Liver (tissue), 9 donors: Measurements from ENCODE around the gene MYBPH. TPM values are rescaled to one million over a fixed set of nuclear protein-coding genes. Genes with fewer than 3 reads are reported as not detected.

Source experiments
- DNase-seq: peaks from one replicate; pipeline ENCODE4 v3.0.0-alpha.2; 2017; ENCODE audit warnings: low spot score
- H3K27ac ChIP-seq, 2 donors: one replicate each; pipeline ENCODE4 v1.7.0; 2013; ENCODE audit warnings: inconsistent platforms in 2 of 2, low read length in 2 of 2, control low read depth in 1 of 2, low read depth in 1 of 2, mild to moderate bottlenecking in 1 of 2
- H3K27me3 ChIP-seq, 4 donors: one replicate each; pipeline versions ENCODE4 v1.6.1 to v1.7.0; 2013; ENCODE audit warnings: low read length in 3 of 4, inconsistent platforms in 1 of 4, mild to moderate bottlenecking in 1 of 4, moderate library complexity in 1 of 4; ENCODE audit not compliant: control insufficient read depth in 4 of 4, insufficient read depth in 4 of 4
- H3K36me3 ChIP-seq, 4 donors: one replicate each; pipeline versions ENCODE4 v1.6.1 to v1.7.0; 2013; ENCODE audit warnings: low read length in 3 of 4, mild to moderate bottlenecking in 3 of 4, low read depth in 1 of 4, moderate library complexity in 1 of 4; ENCODE audit not compliant: control insufficient read depth in 4 of 4, insufficient read depth in 3 of 4
- H3K4me1 ChIP-seq, 4 donors: one replicate each; pipeline versions ENCODE4 v1.6.1 to v1.7.0; 2013; ENCODE audit warnings: low read length in 3 of 4, mild to moderate bottlenecking in 3 of 4, moderate library complexity in 1 of 4; ENCODE audit not compliant: control insufficient read depth in 4 of 4, insufficient read depth in 4 of 4
- H3K4me3 ChIP-seq, 3 donors: one replicate each; pipeline versions ENCODE4 v1.6.1 to v1.7.0; 2013; ENCODE audit warnings: low read length in 3 of 3, control low read depth in 1 of 3, low read depth in 1 of 3, mild to moderate bottlenecking in 1 of 3
- H3K9ac ChIP-seq, 2 donors: one replicate each; pipeline ENCODE4 v1.7.0; 2013; ENCODE audit warnings: low read length in 2 of 2, mild to moderate bottlenecking in 2 of 2, moderate library complexity in 2 of 2, control low read depth in 1 of 2, low read depth in 1 of 2
- H3K9me3 ChIP-seq, 4 donors: one replicate each; pipeline versions ENCODE4 v1.6.1 to v1.7.0; 2013; ENCODE audit warnings: low read length in 3 of 4; ENCODE audit not compliant: control insufficient read depth in 4 of 4
- ATF3 ChIP-seq: IDR thresholded peaks from 2 replicates; pipeline ENCODE4 v1.6.1; 2016; ENCODE audit warnings: antibody characterized with exemption
- CTCF ChIP-seq: fragments of 150-350 bp; IDR thresholded peaks from 2 replicates; pipeline ENCODE4 v1.5.1; 2017; ENCODE audit warnings: improper control_type of control experiment, low read depth, low read length; ENCODE audit not compliant: missing input control
- EGR1 ChIP-seq, 2 donors: IDR thresholded peaks; 2 replicates each; pipeline ENCODE4 v1.6.1; 2016 to 2018; ENCODE audit warnings: antibody characterized with exemption in 2 of 2, low read depth in 2 of 2
- FOXA2 ChIP-seq: IDR thresholded peaks from 2 replicates; pipeline ENCODE4 v1.6.1; 2016; ENCODE audit warnings: antibody characterized with exemption
- GABPA ChIP-seq, 2 donors: IDR thresholded peaks in 1 of 2; conservative IDR thresholded peaks in 1 of 2; 2 replicates each; pipeline ENCODE4 v1.6.1; 2016; ENCODE audit warnings: antibody characterized with exemption in 2 of 2, mild to moderate bottlenecking in 1 of 2, moderate library complexity in 1 of 2
- HNF4A ChIP-seq, 2 donors: conservative IDR thresholded peaks; 2 replicates each; pipeline ENCODE4 v1.6.1; 2016; ENCODE audit warnings: antibody characterized with exemption in 2 of 2, mild to moderate bottlenecking in 2 of 2
- HNF4G ChIP-seq: IDR thresholded peaks from 2 replicates; pipeline ENCODE4 v1.6.1; 2016; ENCODE audit warnings: antibody characterized with exemption
- JUND ChIP-seq, 2 donors: IDR thresholded peaks; 2 replicates each; pipeline ENCODE4 v1.6.1; 2016; ENCODE audit warnings: antibody characterized with exemption in 2 of 2
- NR2F2 ChIP-seq: IDR thresholded peaks from 2 replicates; pipeline ENCODE4 v1.6.1; 2016; ENCODE audit warnings: antibody characterized with exemption
- RAD21 ChIP-seq, 2 donors: IDR thresholded peaks; 2 replicates each; pipeline ENCODE4 v1.6.1; 2016; ENCODE audit warnings: antibody characterized with exemption in 2 of 2, mild to moderate bottlenecking in 2 of 2
- REST ChIP-seq: IDR thresholded peaks from 2 replicates; pipeline ENCODE4 v1.6.1; 2016; ENCODE audit warnings: antibody characterized with exemption, mild to moderate bottlenecking
- RXRA ChIP-seq, 2 donors: IDR thresholded peaks; 2 replicates each; pipeline ENCODE4 v1.6.1; 2017 to 2018; ENCODE audit warnings: antibody characterized with exemption in 2 of 2, mild to moderate bottlenecking in 1 of 2
- SP1 ChIP-seq: IDR thresholded peaks from 2 replicates; pipeline ENCODE4 v1.6.1; 2018; ENCODE audit warnings: antibody characterized with exemption, mild to moderate bottlenecking
- YY1 ChIP-seq: IDR thresholded peaks from 2 replicates; pipeline ENCODE4 v1.6.1; 2016; ENCODE audit warnings: antibody characterized with exemption, mild to moderate bottlenecking
- WGBS: extraction: QIAGEN DNeasy Blood & Tissue Kit; methylation state at CpG from one replicate; pipeline ENCODE4 v1.1.7; 2013; 5-methylcytosine and 5-hydroxymethylcytosine counted together
- polyA plus RNA-seq, 2 donors: library from polyadenylated mRNA; stranded (reverse) in 1 of 2; unstranded in 1 of 2; fragments of 200-250 nt in 1 of 2; fragments of >200 nt in 1 of 2; fragmentation: Nextera tagmentation in 1 of 2; extraction: Ambion mirVana in 1 of 2; gene quantifications; one replicate each; pipeline versions ENCODE4 v1.2.1 to v1.2.3, GENCODE V29; 2013 to 2015
- total RNA-seq, 2 donors: library from RNA; depleted of rRNA; stranded (reverse); fragments of >200 nt; gene quantifications; one replicate each; pipeline ENCODE4 v1.2.3, GENCODE V29; 2014
- donor health status: healthy.
- donor health status: healthy.
- donor health status: healthy.
- donor health status: healthy.
- donor health status: healthy.

Gene MYBPH
- total and polyA plus RNA-seq, 4 donors = 0.09 TPM; not detected in 3

GRCh38 chr1:203148127-203148526, 27.5 kb downstream of the MYBPH start:
- TF ChIP-seq CTCF (peak; percentile 32), REST (no peak)
- Histone ChIP-seq H3K9me3 (no peaks in the 10 kb centered on the region), H3K4me1 (no peaks in the 10 kb centered on the region), H3K9ac (no peak overlapping the region), H3K4me3 (no peak overlapping the region), H3K27ac (no peak overlapping the region), H3K36me3 (no peaks in the 10 kb centered on the region), H3K27me3 (no peaks in the 10 kb centered on the region)
- no peak for DNase-seq
- 94% methylated on average over 5 of the region's 5 CpGs for WGBS

GRCh38 chr1:203147376-203147775, 28.2 kb downstream of the MYBPH start:
- no peak for DNase-seq
- WGBS = 87% methylated on average over 5 of the region's 5 CpGs
- Histone ChIP-seq H3K36me3 (no peaks in the 10 kb centered on the region), H3K27me3 (no peaks in the 10 kb centered on the region), H3K4me1 (no peaks in the 10 kb centered on the region), H3K9ac (no peak overlapping the region), H3K27ac (no peak overlapping the region), H3K9me3 (no peaks in the 10 kb centered on the region), H3K4me3 (no peak overlapping the region)
- TF ChIP-seq HNF4A (conservative IDR thresholded peaks at IDR 0.05) (no peak), JUND (IDR thresholded peaks at IDR 0.05) (no peak), RAD21 (IDR thresholded peaks at IDR 0.05) (no peak), EGR1 (IDR thresholded peaks at IDR 0.05; ENCODE audit: low read depth in 2 of 2) (no peak)

GRCh38 chr1:203146537-203146936, 29.1 kb downstream of the MYBPH start:
- TF ChIP-seq REST = no peak
- TF ChIP-seq NR2F2 = no peak
- no peak for TF ChIP-seq HNF4G
- no peak for TF ChIP-seq RXRA (IDR thresholded peaks at IDR 0.05)
- TF ChIP-seq YY1 = no peak
- no peak for TF ChIP-seq GABPA (IDR thresholded peaks at IDR 0.05 in 1 of 2, conservative IDR thresholded peaks at IDR 0.05 in 1 of 2)
- no peak for TF ChIP-seq ATF3
- no peak for TF ChIP-seq RAD21 (IDR thresholded peaks at IDR 0.05)
- TF ChIP-seq FOXA2 = no peak
- TF ChIP-seq CTCF = no peak
- no peak for TF ChIP-seq SP1
- TF ChIP-seq EGR1 (IDR thresholded peaks at IDR 0.05; ENCODE audit: low read depth in 2 of 2) = no peak
- no peak for DNase-seq
- 91% methylated on average over 7 of the region's 7 CpGs for WGBS
- H3K27ac ChIP-seq = no peak overlapping the region
- H3K27me3 ChIP-seq = no peaks in the 10 kb centered on the region
- H3K4me3 ChIP-seq = no peak overlapping the region
- no peaks in the 10 kb centered on the region for H3K9me3 ChIP-seq
- H3K9ac ChIP-seq = no peak overlapping the region
- no peaks in the 10 kb centered on the region for H3K4me1 ChIP-seq
- no peaks in the 10 kb centered on the region for H3K36me3 ChIP-seq
